OCI-LY7 (cell line): ENCODE measurements around the gene GNB1.

ENCODE experiments used
- CTCF ChIP-seq: fragments of 200-600 bp; sonication (generic); conservative IDR thresholded peaks from 2 replicates; pipeline ENCODE4 v1.5.1; 2014; ENCODE audit warnings: mild to moderate bottlenecking, antibody characterized with exemption, low read length, moderate library complexity, mixed read lengths
- EZH2phosphoT487 ChIP-seq: fragments of 200-600 bp; sonication (generic); IDR thresholded peaks from 2 replicates; pipeline ENCODE4 v1.6.1; 2018; ENCODE audit warnings: low read depth, borderline replicate concordance, mild to moderate bottlenecking, mixed run types, antibody characterized with exemption, low read length, moderate library complexity, mixed read lengths

- no peak for TF ChIP-seq CTCF
- no peak for TF ChIP-seq EZH2phosphoT487
These were observed 34.8 kb upstream of the GNB1 start for GRCh38 chr1:1925437-1926345.
